HepG2 (cell line): Measurements from ENCODE around the gene NSMF. TPM values are rescaled to one million over a fixed set of nuclear protein-coding genes. Genes with fewer than 3 reads are reported as not detected.

Source experiments
- SMAD1 ChIP-seq: sonication (generic); formaldehyde crosslinking; IDR thresholded peaks from 2 replicates; pipeline ENCODE4 v1.4.0; 2020; ENCODE audit warnings: missing genetic modification reagents, low read depth, mild to moderate bottlenecking, borderline replicate concordance
- SUZ12 ChIP-seq: fragments of 150-350 bp; IDR thresholded peaks from 2 replicates; pipeline ENCODE4 v1.6.1; 2014; ENCODE audit warnings: low read depth, low read length
- ZNF235 ChIP-seq: sonication (generic); formaldehyde crosslinking; IDR thresholded peaks from 2 replicates; pipeline ENCODE4 v1.8.1; 2023; ENCODE audit warnings: mild to moderate bottlenecking, missing genetic modification reagents, borderline replicate concordance
- ZNF317 ChIP-seq: sonication (generic); formaldehyde crosslinking; IDR thresholded peaks from 2 replicates; pipeline ENCODE4 v1.5.0; 2020; ENCODE audit warnings: mild to moderate bottlenecking, missing genetic modification reagents
- ZNF335 ChIP-seq: sonication (generic); formaldehyde crosslinking; IDR thresholded peaks from 2 replicates; pipeline ENCODE4 v1.4.0; 2020; ENCODE audit warnings: missing genetic modification reagents
- ZNF652 ChIP-seq: IDR thresholded peaks from 2 replicates; pipeline ENCODE4 v1.6.1; 2016; ENCODE audit warnings: low read depth, borderline replicate concordance
- ZNF670 ChIP-seq: sonication (generic); formaldehyde crosslinking; IDR thresholded peaks from 2 replicates; pipeline ENCODE4 v1.8.0; 2022; ENCODE audit warnings: mild to moderate bottlenecking, missing genetic modification reagents, borderline replicate concordance
- polyA plus RNA-seq, 8 experiments: library from polyadenylated mRNA; depleted of rRNA in 3 of 8; stranded (reverse) in 7 of 8; unstranded in 1 of 8; fragments of >200 nt; fragmentation: Illumina TruSeq in 4 of 8; extraction: Trizol in 4 of 8; gene quantifications; 2 replicates each; pipeline versions ENCODE4 v1.2.1 to v1.2.3, GENCODE V29; 2011 to 2016; ENCODE audit warnings: low read depth in 4 of 8, missing spikeins in 1 of 8, mixed read lengths in 1 of 8; ENCODE audit not compliant: insufficient read depth in 1 of 8
- total RNA-seq, 5 experiments: library from RNA; depleted of rRNA; stranded (reverse); fragments of >200 nt; fragmentation: Illumina TruSeq; extraction: Trizol; gene quantifications; 2 replicates each; pipeline ENCODE4 v1.2.3, GENCODE V29; 2016; ENCODE audit warnings: low read depth in 1 of 5
- TF ChIP-seq, protein P1 (sequence below): sonication (generic); formaldehyde crosslinking; IDR thresholded peaks from 2 replicates; pipeline ENCODE4 v1.5.0; 2020; ENCODE audit warnings: mild to moderate bottlenecking, missing genetic modification reagents, borderline replicate concordance
- TF ChIP-seq, protein P2 (sequence below): sonication (generic); formaldehyde crosslinking; IDR thresholded peaks from 2 replicates; pipeline ENCODE4 v1.9.0; 2021; ENCODE audit warnings: missing genetic modification reagents, borderline replicate concordance
- TF ChIP-seq, protein P3 (sequence below): sonication (generic); formaldehyde crosslinking; IDR thresholded peaks from 2 replicates; pipeline ENCODE4 v1.5.0; 2020; ENCODE audit warnings: missing genetic modification reagents
- TF ChIP-seq, protein P4 (sequence below): sonication (generic); formaldehyde crosslinking; IDR thresholded peaks from 2 replicates; pipeline ENCODE4 v1.5.0; 2020; ENCODE audit warnings: missing genetic modification reagents
- TF ChIP-seq, protein P5 (sequence below): sonication (generic); formaldehyde crosslinking; conservative IDR thresholded peaks from 2 replicates; pipeline ENCODE4 v1.8.0; 2022; ENCODE audit warnings: missing genetic modification reagents

NSMF gene
- total and polyA plus RNA-seq, 2 of the 13 experiments (the other 11 are each of a cell fraction or from before 2014, with no cell fraction given), result 44.3 to 183 TPM

DNA sequence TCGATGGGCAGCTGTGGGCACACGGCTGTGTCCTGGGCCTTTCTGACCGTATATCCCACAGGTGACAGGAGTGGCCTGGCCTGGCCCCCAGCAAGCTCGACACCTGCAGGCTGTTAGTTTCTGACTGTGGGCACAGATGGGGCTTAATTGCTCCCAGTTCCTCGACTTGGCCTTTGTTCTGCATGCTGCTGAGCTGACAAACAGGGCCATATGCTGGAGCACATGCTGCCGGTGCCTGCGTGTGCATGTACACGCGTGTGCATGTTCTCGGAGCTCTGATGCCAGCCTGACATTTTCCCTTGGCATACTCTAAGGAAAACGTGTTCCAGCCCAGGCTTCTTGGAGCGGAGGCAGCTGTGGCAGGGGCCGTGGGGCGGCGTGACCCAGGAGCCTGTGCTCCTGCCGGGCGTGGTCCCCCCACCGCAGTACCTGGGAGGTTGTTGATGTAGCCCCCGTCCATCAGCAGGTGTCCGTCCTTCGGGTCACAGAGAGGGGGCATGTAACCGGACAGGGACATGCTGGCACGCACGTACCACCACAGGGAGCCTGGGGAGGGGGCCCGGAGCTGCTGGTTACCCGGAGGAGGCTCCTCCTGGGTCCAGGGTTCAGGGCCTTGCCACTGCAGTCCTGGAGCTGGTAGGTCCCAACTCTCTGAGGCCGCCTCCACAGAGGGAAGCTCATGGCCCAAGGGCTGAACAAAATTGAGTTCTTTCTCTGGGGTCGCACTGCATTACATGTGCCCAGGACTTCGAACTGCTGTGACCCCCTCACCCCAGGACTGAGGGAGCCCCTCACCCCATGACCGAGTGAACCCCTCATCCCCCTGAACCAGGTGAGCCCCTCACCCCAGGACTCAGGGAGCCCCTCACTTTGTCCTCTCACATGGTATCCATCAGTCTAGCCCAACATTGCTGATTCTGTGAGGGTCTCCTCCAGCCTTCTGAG is 4.1 kb upstream of the NSMF start (continued):
- TF ChIP-seq, protein P1, sequence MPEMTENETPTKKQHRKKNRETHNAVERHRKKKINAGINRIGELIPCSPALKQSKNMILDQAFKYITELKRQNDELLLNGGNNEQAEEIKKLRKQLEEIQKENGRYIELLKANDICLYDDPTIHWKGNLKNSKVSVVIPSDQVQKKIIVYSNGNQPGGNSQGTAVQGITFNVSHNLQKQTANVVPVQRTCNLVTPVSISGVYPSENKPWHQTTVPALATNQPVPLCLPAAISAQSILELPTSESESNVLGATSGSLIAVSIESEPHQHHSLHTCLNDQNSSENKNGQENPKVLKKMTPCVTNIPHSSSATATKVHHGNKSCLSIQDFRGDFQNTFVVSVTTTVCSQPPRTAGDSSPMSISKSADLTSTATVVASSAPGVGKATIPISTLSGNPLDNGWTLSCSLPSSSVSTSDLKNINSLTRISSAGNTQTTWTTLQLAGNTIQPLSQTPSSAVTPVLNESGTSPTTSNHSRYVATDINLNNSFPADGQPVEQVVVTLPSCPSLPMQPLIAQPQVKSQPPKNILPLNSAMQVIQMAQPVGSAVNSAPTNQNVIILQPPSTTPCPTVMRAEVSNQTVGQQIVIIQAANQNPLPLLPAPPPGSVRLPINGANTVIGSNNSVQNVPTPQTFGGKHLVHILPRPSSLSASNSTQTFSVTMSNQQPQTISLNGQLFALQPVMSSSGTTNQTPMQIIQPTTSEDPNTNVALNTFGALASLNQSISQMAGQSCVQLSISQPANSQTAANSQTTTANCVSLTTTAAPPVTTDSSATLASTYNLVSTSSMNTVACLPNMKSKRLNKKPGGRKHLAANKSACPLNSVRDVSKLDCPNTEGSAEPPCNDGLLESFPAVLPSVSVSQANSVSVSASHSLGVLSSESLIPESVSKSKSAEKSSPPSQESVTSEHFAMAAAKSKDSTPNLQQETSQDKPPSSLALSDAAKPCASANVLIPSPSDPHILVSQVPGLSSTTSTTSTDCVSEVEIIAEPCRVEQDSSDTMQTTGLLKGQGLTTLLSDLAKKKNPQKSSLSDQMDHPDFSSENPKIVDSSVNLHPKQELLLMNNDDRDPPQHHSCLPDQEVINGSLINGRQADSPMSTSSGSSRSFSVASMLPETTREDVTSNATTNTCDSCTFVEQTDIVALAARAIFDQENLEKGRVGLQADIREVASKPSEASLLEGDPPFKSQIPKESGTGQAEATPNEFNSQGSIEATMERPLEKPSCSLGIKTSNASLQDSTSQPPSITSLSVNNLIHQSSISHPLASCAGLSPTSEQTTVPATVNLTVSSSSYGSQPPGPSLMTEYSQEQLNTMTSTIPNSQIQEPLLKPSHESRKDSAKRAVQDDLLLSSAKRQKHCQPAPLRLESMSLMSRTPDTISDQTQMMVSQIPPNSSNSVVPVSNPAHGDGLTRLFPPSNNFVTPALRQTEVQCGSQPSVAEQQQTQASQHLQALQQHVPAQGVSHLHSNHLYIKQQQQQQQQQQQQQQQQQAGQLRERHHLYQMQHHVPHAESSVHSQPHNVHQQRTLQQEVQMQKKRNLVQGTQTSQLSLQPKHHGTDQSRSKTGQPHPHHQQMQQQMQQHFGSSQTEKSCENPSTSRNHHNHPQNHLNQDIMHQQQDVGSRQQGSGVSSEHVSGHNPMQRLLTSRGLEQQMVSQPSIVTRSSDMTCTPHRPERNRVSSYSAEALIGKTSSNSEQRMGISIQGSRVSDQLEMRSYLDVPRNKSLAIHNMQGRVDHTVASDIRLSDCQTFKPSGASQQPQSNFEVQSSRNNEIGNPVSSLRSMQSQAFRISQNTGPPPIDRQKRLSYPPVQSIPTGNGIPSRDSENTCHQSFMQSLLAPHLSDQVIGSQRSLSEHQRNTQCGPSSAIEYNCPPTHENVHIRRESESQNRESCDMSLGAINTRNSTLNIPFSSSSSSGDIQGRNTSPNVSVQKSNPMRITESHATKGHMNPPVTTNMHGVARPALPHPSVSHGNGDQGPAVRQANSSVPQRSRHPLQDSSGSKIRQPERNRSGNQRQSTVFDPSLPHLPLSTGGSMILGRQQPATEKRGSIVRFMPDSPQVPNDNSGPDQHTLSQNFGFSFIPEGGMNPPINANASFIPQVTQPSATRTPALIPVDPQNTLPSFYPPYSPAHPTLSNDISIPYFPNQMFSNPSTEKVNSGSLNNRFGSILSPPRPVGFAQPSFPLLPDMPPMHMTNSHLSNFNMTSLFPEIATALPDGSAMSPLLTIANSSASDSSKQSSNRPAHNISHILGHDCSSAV, result no peak
- TF ChIP-seq, protein P2, sequence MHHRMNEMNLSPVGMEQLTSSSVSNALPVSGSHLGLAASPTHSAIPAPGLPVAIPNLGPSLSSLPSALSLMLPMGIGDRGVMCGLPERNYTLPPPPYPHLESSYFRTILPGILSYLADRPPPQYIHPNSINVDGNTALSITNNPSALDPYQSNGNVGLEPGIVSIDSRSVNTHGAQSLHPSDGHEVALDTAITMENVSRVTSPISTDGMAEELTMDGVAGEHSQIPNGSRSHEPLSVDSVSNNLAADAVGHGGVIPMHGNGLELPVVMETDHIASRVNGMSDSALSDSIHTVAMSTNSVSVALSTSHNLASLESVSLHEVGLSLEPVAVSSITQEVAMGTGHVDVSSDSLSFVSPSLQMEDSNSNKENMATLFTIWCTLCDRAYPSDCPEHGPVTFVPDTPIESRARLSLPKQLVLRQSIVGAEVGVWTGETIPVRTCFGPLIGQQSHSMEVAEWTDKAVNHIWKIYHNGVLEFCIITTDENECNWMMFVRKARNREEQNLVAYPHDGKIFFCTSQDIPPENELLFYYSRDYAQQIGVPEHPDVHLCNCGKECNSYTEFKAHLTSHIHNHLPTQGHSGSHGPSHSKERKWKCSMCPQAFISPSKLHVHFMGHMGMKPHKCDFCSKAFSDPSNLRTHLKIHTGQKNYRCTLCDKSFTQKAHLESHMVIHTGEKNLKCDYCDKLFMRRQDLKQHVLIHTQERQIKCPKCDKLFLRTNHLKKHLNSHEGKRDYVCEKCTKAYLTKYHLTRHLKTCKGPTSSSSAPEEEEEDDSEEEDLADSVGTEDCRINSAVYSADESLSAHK (CRISPR knock-in tag), result 0 out of 2 replicates have a peak, but pooled peaks have one; percentile 30
- peak; percentile 59; the same call in 1 of the 2 replicates for TF ChIP-seq ZNF235
- 0 out of 2 replicates have a peak, but pooled peaks have one; percentile 53 for TF ChIP-seq ZNF317 (CRISPR knock-in tag)
- TF ChIP-seq, protein P3, sequence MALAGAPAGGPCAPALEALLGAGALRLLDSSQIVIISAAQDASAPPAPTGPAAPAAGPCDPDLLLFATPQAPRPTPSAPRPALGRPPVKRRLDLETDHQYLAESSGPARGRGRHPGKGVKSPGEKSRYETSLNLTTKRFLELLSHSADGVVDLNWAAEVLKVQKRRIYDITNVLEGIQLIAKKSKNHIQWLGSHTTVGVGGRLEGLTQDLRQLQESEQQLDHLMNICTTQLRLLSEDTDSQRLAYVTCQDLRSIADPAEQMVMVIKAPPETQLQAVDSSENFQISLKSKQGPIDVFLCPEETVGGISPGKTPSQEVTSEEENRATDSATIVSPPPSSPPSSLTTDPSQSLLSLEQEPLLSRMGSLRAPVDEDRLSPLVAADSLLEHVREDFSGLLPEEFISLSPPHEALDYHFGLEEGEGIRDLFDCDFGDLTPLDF, result no peak
- no peak for TF ChIP-seq SUZ12
- TF ChIP-seq, protein P4, sequence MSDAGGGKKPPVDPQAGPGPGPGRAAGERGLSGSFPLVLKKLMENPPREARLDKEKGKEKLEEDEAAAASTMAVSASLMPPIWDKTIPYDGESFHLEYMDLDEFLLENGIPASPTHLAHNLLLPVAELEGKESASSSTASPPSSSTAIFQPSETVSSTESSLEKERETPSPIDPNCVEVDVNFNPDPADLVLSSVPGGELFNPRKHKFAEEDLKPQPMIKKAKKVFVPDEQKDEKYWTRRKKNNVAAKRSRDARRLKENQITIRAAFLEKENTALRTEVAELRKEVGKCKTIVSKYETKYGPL (CRISPR knock-in tag), result no peak
- peak; percentile 17 for TF ChIP-seq SMAD1
- peak; percentile 93 for TF ChIP-seq ZNF670 (CRISPR knock-in tag)
- no peak for TF ChIP-seq ZNF652
- TF ChIP-seq ZNF335 (CRISPR knock-in tag), result 0 out of 2 replicates have a peak, but pooled peaks have one; percentile 53
- TF ChIP-seq, protein P5, sequence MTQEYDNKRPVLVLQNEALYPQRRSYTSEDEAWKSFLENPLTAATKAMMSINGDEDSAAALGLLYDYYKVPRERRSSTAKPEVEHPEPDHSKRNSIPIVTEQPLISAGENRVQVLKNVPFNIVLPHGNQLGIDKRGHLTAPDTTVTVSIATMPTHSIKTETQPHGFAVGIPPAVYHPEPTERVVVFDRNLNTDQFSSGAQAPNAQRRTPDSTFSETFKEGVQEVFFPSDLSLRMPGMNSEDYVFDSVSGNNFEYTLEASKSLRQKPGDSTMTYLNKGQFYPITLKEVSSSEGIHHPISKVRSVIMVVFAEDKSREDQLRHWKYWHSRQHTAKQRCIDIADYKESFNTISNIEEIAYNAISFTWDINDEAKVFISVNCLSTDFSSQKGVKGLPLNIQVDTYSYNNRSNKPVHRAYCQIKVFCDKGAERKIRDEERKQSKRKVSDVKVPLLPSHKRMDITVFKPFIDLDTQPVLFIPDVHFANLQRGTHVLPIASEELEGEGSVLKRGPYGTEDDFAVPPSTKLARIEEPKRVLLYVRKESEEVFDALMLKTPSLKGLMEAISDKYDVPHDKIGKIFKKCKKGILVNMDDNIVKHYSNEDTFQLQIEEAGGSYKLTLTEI (CRISPR knock-in tag), result no peak
